Ascending aorta (tissue), 2 donors: ENCODE measurements around the gene PIEZO2. TPM values are rescaled to one million over a fixed set of nuclear protein-coding genes. Genes with fewer than 3 reads are reported as not detected.

Experiments used
- DNase-seq, 2 donors: peaks; one replicate each; pipeline ENCODE4 v3.0.0-alpha.2; 2019; ENCODE audit warnings: low spot score in 2 of 2
- H3K27ac ChIP-seq, 2 donors: fragments of 200-600 bp; sonication (generic); one replicate each; pipeline ENCODE4 v1.5.1; 2016 to 2017; ENCODE audit warnings: mild to moderate bottlenecking in 1 of 2
- H3K27me3 ChIP-seq: fragments of 200-600 bp; sonication (generic); one replicate; pipeline ENCODE4 v1.5.1; 2017
- H3K36me3 ChIP-seq, 2 donors: fragments of 200-600 bp; sonication (generic); one replicate each; pipeline ENCODE4 v1.5.1; 2016
- H3K4me1 ChIP-seq, 2 donors: fragments of 200-600 bp; sonication (generic); one replicate each; pipeline ENCODE4 v1.5.1; 2016 to 2017; ENCODE audit warnings: mild to moderate bottlenecking in 1 of 2
- H3K4me3 ChIP-seq, 2 donors: fragments of 200-600 bp; sonication (generic); one replicate each; pipeline ENCODE4 v1.5.1; 2016 to 2017; ENCODE audit warnings: mild to moderate bottlenecking in 1 of 2
- H3K9me3 ChIP-seq, 2 donors: fragments of 200-600 bp; sonication (generic); one replicate each; pipeline ENCODE4 v1.5.1; 2016
- CTCF ChIP-seq, 3 experiments: fragments of 200-600 bp in 2 of 3; fragments of 450-650 bp in 1 of 3; sonication (generic) in 2 of 3; IDR thresholded peaks; one replicate each; pipeline ENCODE4 v1.5.1; 2016 to 2019; ENCODE audit warnings: antibody characterized with exemption in 3 of 3, mild to moderate bottlenecking in 1 of 3, moderate library complexity in 1 of 3
- intact Hi-C: fragments of 100-400 bp; cut with DNase I; formaldehyde crosslinking; loops from one replicate; pipeline ENCODE4 v1.15.1; 2023
- total RNA-seq: library from RNA; depleted of rRNA; stranded (reverse); fragments of >200 nt; gene quantifications from one replicate; pipeline ENCODE4 v1.1.0, GENCODE V29; 2016

PIEZO2 gene
- total RNA-seq, 1 donor from 2014 or later, result 3.1 TPM

- no peak overlapping the region for H3K4me3 ChIP-seq
- intact Hi-C loops, result no loop called here
- no peaks in the 10 kb centered on the region for H3K4me1 ChIP-seq
- no peak overlapping the region for H3K27ac ChIP-seq
- no peaks in the 10 kb centered on the region for H3K27me3 ChIP-seq
- no peaks in the 10 kb centered on the region for H3K9me3 ChIP-seq
- no peak for DNase-seq
- TF ChIP-seq CTCF (IDR thresholded peaks at IDR 0.05), result no peak
- no peaks in the 10 kb centered on the region for H3K36me3 ChIP-seq
Measured at GRCh38 chr18:11009869-11010268, 139.5 kb downstream of the PIEZO2 start.

GRCh38 chr18:11009147-11009546, 140.2 kb downstream of the PIEZO2 start:
- Histone ChIP-seq H3K27ac (no peak overlapping the region), H3K4me1 (no peaks in the 10 kb centered on the region), H3K9me3 (no peaks in the 10 kb centered on the region), H3K27me3 (no peaks in the 10 kb centered on the region), H3K36me3 (no peaks in the 10 kb centered on the region), H3K4me3 (no peak overlapping the region)
- intact Hi-C loops, result no loop called here
- no peak for TF ChIP-seq CTCF (IDR thresholded peaks at IDR 0.05)
- DNase-seq, result no peak

- intact Hi-C loops, result no loop called here
- no peak overlapping the region for H3K4me3 ChIP-seq
- no peak for TF ChIP-seq CTCF (IDR thresholded peaks at IDR 0.05)
- no peak for DNase-seq
- no peaks in the 10 kb centered on the region for H3K9me3 ChIP-seq
- no peak overlapping the region for H3K27ac ChIP-seq
- H3K4me1 ChIP-seq, result no peaks in the 10 kb centered on the region
- H3K36me3 ChIP-seq, result no peaks in the 10 kb centered on the region
- H3K27me3 ChIP-seq, result no peaks in the 10 kb centered on the region
Measured at GRCh38 chr18:11008505-11008904, 140.9 kb downstream of the PIEZO2 start.

GRCh38 chr18:11005528-11005927, 143.8 kb downstream of the PIEZO2 start:
- H3K4me1 ChIP-seq, result no peaks in the 10 kb centered on the region
- no peak overlapping the region for H3K4me3 ChIP-seq
- H3K9me3 ChIP-seq, result no peaks in the 10 kb centered on the region
- H3K27me3 ChIP-seq, result no peaks in the 10 kb centered on the region
- H3K36me3 ChIP-seq, result no peaks in the 10 kb centered on the region
- H3K27ac ChIP-seq, result no peak overlapping the region
- no peak for TF ChIP-seq CTCF (IDR thresholded peaks at IDR 0.05)
- no peak for DNase-seq
- intact Hi-C loops, result no loop called here

GRCh38 chr18:11004951-11005350, 144.4 kb downstream of the PIEZO2 start:
- intact Hi-C loops, result no loop called here
- H3K4me1 ChIP-seq, result no peaks in the 10 kb centered on the region
- no peak overlapping the region for H3K27ac ChIP-seq
- TF ChIP-seq CTCF (IDR thresholded peaks at IDR 0.05), result no peak
- DNase-seq, result no peak
- H3K27me3 ChIP-seq, result no peaks in the 10 kb centered on the region
- H3K36me3 ChIP-seq, result no peaks in the 10 kb centered on the region
- no peaks in the 10 kb centered on the region for H3K9me3 ChIP-seq
- no peak overlapping the region for H3K4me3 ChIP-seq

- Histone ChIP-seq H3K4me1 (no peaks in the 10 kb centered on the region), H3K27me3 (no peaks in the 10 kb centered on the region), H3K27ac (no peak overlapping the region), H3K36me3 (no peaks in the 10 kb centered on the region), H3K9me3 (no peaks in the 10 kb centered on the region), H3K4me3 (no peak overlapping the region)
- intact Hi-C loops, result no loop called here
- TF ChIP-seq CTCF (IDR thresholded peaks at IDR 0.05), result no peak
- DNase-seq, result no peak
Measured at GRCh38 chr18:11004294-11004693, 145.1 kb downstream of the PIEZO2 start.
